Measurements from ENCODE around the gene IL26.
A peak's percentile ranks its signal among the peaks of the same experiment; 100 is the strongest.
"Not testable (repeated sequence)": the region's sequence is repeated elsewhere in the genome, so short reads cannot be mapped to it uniquely, and the experiment has no call there.

IL26 gene

GRCh38 chr12:68199127-68199526 is 26.5 kb downstream of the IL26 start:
- DNase-seq (ENCODE audit: low read depth in 2 of 2) = no peak

DNA sequence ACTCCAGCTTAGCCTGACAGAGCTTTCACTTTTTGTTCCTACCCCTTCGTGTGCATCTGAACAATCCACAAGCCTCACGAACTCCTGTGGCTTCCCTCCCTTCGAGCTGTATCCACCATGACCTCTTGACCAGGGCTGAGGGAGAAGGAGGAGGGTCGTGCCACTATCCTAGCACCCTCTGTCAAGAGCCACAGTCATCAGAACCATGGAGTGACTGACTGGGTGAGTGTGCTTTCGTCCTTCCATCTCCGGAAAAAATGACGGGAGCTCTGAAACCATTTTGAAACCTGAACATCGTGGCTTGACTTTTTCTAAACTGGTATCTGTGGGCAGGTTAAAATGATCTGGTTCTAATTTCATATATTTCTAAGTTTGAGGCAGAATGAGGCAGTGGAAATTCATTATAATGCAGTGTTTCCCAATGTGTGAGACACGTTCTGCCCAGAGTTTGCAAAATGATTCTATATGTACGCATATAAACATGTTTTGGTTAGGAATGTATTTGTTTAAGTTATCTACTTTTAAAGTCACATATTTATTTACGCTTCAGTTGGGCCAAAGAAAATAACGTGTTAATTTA is 27.0 kb downstream of the IL26 start:
- no peak for DNase-seq (ENCODE audit: low read depth in 2 of 2)

DNA sequence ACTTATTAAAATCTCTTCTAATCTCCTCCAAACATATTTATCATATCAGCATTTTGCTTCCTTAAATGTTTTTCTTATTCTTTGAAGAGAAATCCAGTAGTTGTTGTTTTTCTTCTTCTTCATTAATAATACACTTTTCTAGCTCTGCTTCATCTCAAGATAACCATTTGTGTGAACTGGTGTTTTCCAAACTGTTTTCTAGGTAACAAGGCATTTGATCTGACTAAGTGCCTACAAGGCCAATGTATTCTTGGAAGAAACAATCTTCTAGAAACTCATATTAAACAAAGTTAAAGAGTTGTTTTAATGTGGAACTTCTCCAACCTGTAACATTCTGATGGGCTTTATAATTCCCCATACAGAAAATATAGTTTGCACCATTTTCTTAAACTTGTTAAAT is 35.3 kb downstream of the IL26 start:
- no peak for DNase-seq (ENCODE audit: low read depth in 2 of 2)

- peak; percentile 34 for DNase-seq (ENCODE audit: low read depth in 2 of 2)
Measured at GRCh38 chr12:68189821-68190242, 35.8 kb downstream of the IL26 start.

DNA sequence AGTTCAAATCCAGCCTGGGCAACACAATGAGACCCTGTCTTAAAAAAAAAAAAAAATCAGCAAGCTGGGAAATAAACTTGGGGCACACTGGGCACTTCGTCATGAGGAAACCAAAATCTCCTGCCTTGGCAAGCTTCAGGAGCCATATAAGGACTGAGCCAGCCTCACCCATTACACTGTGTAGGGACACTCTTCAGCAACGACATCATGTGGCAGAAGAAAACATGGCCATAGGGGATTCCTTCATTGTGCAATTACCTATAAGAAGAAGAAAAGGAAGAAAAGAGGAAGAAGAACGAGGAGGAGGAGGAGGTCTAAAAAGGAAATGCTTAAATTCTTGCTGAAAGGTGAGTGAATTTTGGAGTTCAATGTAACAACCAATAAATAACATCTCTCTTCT is 40.0 kb downstream of the IL26 start:
- no peak for DNase-seq (ENCODE audit: low read depth in 2 of 2)

DNA sequence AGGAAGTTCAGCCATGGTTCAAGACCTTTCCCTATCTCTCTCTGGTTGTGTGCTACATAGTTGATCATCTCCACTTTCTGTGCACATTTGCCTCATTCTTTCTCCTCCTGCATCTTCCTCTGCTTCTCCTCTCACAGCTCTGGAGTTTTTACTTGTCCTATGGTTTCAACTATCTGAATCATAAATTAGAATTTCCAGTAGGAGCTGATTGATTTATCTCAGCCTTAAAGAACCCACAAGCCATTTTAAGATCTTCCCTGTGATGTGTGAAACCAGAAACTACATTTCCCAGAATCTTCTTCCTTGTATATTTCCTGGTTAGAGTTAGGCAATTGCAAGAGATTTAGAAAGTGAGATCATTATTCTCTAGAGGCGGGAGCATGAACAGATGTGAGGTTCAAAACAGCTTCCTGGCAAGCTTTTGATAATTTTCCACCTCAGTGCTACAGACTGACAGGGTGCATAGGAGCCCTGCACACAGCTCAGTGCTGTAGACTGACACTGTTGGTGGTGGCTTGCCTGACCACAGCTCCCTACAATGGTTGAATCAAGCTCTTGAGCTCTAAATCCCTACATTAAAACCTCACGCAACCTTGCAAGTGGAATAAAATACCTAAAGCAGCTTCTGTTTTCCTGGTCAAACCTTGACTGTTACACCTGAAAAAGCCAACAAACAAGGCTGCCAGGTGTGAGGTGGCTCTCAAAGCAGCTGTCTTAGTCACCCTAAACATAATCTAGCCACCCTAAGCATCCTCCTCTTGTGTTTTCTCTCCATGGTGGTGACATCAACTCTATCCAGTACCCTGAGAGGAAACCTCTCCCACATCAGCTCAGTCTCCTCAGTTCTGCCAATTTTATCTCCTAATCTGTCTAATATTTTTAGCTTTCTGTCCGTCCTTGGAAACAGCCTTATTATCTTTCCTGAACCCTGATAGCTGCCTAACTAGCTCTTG is 44.5 kb downstream of the IL26 start:
- no peak for DNase-seq (ENCODE audit: low read depth in 2 of 2)

DNA sequence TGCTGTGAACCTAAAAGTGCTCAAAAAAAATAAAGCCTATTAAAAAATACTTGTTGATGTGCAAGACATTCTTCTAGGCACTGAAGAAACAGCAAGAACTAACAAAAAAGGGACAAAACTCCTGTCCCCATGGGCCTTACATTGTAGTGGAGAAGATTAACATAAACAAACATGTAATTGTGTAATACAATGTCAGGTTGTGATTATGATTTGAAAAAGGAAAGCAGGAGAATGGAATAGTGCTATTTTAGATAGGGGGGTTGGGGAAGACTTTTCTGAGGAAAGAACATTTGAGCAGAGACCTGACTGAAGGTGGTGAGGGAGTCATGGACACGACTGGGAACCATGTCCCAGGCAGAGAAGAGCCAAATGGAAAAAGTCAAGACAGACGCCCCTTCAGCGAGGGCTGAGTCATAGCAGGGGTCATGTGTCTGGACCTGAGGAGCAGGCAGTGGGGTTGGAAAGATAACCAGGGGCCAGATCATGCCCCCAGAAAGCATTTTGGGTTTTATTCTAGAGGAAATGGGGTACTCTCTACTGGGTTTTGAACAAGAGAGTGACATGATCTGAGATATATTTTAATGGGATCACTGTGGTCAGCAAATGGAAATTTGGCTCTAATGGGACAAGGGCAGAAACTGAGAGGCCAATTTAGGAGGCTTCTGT is 46.7 kb downstream of the IL26 start:
- DNase-seq (ENCODE audit: low read depth in 2 of 2) = no peak

DNA sequence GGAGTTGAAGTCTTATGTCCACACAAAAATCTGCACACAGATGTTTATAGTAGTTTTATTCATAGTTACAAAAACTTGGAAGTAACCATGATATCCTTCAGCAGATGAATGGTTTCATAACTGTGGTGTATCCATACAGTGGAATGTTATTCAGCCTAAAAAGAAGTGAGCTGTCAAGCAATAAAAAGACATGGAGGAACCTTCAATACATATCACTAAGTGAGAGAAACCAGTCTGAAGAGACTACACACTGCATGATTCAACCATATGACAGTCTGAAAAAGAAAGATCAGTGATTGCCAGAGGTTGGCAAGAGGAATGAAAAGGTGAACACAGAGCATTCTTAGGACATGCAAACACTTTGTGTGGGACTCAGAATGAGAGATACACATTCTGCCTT is 47.4 kb downstream of the IL26 start:
- no peak for DNase-seq (ENCODE audit: low read depth in 2 of 2)

DNA sequence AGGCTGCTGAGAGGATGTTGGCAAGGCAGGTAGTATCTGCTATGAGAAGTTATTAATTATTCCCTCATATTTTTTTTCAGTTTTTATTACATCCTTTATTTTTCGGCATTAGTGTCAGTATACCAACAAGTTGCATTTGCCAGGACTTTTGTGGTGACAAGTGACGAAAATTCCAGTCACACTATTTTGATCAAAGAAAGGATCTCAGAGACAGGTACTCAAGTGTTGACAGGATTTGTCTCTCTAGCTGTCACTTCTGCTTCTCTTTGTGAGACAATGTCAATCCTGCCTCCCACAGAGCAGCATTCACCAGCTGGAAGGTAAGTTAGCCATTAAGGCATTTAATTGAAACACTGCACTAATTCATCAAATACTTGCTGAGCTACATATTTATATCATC is 48.0 kb downstream of the IL26 start:
- DNase-seq (ENCODE audit: low read depth in 2 of 2) = no peak

- DNase-seq (ENCODE audit: low read depth in 2 of 2) = no peak
Measured at GRCh38 chr12:68176257-68176656, 49.4 kb downstream of the IL26 start.

- DNase-seq (ENCODE audit: low read depth in 2 of 2) = no peak
Measured at GRCh38 chr12:68175557-68176061, 50.0 kb downstream of the IL26 start.

- not testable (repeated sequence) for DNase-seq (ENCODE audit: low read depth in 2 of 2)
Measured at GRCh38 chr12:68174761-68175160, 50.8 kb downstream of the IL26 start.

DNA sequence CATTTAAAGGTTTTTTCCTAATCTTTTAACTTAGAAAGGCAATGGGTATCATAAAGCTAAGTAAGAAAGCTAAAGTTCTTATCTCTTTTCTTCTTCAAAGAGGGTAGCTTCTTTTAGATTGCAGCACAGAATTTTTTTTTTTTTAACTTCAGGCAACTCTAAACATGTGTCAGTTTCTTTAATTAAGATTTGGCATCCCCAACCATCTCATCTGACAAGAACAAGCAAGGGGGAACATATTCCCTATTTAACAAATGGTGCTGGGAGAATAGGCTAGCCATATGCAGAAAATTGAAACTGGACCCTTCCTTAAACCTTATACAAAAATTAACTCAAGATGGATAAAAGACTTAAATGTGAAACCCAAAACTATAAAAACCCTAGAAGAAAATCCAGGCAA is 51.8 kb downstream of the IL26 start:
- no peak for DNase-seq (ENCODE audit: low read depth in 2 of 2)

- DNase-seq (ENCODE audit: low read depth in 2 of 2) = no peak
Measured at GRCh38 chr12:68170726-68171125, 54.9 kb downstream of the IL26 start.

- no peak for DNase-seq (ENCODE audit: low read depth in 2 of 2)
Measured at GRCh38 chr12:68169213-68169889, 56.3 kb downstream of the IL26 start.

DNA sequence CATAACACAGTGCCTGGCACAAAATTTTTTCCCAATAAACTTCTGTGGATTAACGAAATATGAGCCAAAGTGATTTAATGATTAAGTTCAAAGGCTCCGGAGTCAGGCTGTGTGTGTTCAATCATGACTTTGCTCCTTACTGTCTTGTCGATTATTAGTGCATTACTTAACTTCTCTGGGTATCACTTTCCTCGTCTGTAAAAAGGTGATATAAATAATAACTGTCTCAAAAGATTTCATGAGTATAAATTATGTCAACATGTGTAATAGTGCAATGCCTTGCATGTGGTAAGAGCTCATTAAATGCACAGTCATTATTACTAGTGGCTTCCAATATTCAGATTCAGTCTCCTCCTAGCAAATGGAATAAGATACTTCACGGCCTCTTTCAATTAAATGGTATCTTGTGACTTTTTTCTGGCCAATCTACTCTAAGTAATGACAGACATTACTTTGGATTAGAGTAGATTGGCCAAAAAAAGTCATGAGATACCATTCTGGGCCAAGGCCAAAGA is 59.2 kb downstream of the IL26 start:
- no peak for DNase-seq (ENCODE audit: low read depth in 2 of 2)

DNA sequence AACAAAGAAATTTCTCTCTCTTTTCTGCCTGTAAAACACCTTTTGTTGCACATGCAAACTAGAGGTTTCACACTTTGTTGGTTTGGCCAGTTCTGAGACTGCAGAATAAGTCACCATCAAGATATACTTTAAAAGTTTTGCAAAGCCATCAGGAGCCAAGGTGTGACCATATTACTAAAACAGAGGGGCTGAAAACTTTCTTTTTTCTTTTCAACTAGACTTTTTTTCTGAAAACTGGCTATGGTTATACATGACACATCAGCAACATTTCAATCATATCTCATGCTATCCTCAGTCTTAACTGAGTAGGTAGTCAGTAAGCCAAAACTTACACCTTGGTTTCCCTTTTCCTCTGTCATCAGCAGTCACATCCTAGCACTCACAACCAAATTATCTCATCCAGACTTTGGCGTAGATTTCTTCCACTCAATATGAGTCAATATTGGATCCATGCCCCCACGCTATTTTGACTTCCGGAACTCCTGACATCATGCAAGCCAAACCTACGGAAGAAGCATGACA is 62.0 kb downstream of the IL26 start:
- DNase-seq (ENCODE audit: low read depth in 2 of 2) = no peak

GRCh38 chr12:68162374-68162773 is 63.2 kb downstream of the IL26 start:
- DNase-seq (ENCODE audit: low read depth in 2 of 2) = no peak

DNA sequence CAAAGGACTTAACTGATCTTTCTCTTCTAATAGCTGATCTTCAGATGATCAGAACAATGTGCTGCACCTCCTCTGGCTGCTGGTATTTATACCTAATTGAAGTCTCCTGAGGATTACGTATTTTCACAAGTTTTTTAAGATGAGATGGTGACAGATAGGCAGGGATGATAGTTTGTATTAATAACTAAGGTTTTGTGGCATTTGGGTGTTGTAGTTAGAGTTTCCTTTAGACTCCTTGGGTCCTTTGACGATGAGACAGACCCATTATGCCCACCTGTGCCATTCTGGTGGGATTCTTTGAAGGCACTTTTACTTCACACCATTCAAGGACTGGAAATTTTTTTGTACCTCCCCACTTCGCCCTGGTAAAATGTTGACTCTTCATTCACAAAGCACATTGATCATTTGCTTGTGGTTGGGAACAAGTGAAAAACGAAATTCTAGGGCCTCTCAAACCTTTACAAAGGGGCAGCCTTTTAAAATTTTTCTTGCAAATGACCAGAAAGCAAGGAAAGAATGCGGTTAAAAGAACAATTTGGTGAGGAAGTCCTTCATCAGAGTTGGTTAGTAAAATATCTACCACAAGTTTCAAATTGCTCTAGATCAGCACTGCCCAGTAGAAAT is 65.8 kb downstream of the IL26 start, which contains the start of gene IFNG:
Gene IFNG (minus strand): TSS at position 60 of the 624 bp plus-strand sequence. CDS start 125 bp downstream, outside the sequence.
- no peak for DNase-seq (ENCODE audit: low read depth in 2 of 2)

GRCh38 chr12:68158432-68158831 is 67.2 kb downstream of the IL26 start:
- no peak for DNase-seq (ENCODE audit: low read depth in 2 of 2)

GRCh38 chr12:68157380-68157779 is 68.2 kb downstream of the IL26 start:
- no peak for DNase-seq (ENCODE audit: low read depth in 2 of 2)

Data from fibroblast of skin of left biceps (primary cell).